K562 (cell line): ENCODE measurements around the gene GOT2. TPM values are rescaled to one million over a fixed set of nuclear protein-coding genes. Genes with fewer than 3 reads are reported as not detected.
"Not testable (repeated sequence)": the region's sequence is repeated elsewhere in the genome, so short reads cannot be mapped to it uniquely, and the experiment has no call there.

ENCODE experiments used
- ATAC-seq: fragments of 200-7000 bp; cut with Tn5 transposase; 3 replicates; pipeline ENCODE4 v1.9.1; 2020; ENCODE audit warnings: moderate library complexity
- BruUV-seq: library from RNA; stranded (reverse); fragments of 400-500 nt; replicated peaks from 2 replicates; lab custom pipeline; 2021; lab: Mats Ljungman, UMichigan
- CTCF ChIA-PET: fragments of 300-600 bp; formaldehyde crosslinking; extraction: SDS; loops from one replicate; lab custom pipeline; 2021; ENCODE audit warnings: low intra/inter-chr PET ratio; lab: Yijun Ruan, JAX
- POLR2A ChIA-PET: fragments of 300-600, 350-650 bp; sonication (Branson Sonifier 250); formaldehyde crosslinking; extraction: SDS; loops from one replicate; lab custom pipeline; 2021; ENCODE audit warnings: antibody characterized with exemption, inconsistent platforms; lab: Yijun Ruan, JAX
- DNase-seq, 4 experiments: peaks; one replicate each; pipeline versions ENCODE4 v3.0.0 to v3.0.0-alpha.2; 2011 to 2018; ENCODE audit warnings: low spot score in 3 of 4, mixed read lengths in 3 of 4; ENCODE audit errors: extremely low read depth in 1 of 4
- FAIRE-seq: peaks from 2 replicates; lab custom pipeline; 2011; peaks lifted over from hg19 to GRCh38; lab: Jason Lieb, UNC
- H2AFZ ChIP-seq: 2 replicates; pipeline ENCODE4 v1.6.0; 2011; ENCODE audit warnings: low read depth, low read length, control low read depth, inconsistent platforms
- H3K27ac ChIP-seq: fragments of 200-600 bp; 3 replicates; pipeline ENCODE4 v1.8.0; 2011; ENCODE audit warnings: low read depth, mild to moderate bottlenecking, control low read depth, inconsistent platforms, low read length, moderate library complexity, mixed read lengths; ENCODE audit errors: extremely low read depth
- H3K27me3 ChIP-seq, 2 experiments: fragments of 300-600 bp in 1 of 2; 2 replicates in 1 of 2; 3 replicates in 1 of 2; pipeline versions ENCODE4 v1.6.0 to v1.8.0; 2011; ENCODE audit warnings: inconsistent platforms in 2 of 2, low read length in 2 of 2, mild to moderate bottlenecking in 1 of 2, mixed read lengths in 1 of 2, moderate library complexity in 1 of 2; ENCODE audit not compliant: control insufficient read depth in 2 of 2, insufficient read depth in 2 of 2
- H3K36me3 ChIP-seq: fragments of 300-600 bp; 3 replicates; pipeline ENCODE4 v1.8.0; 2011; ENCODE audit warnings: mild to moderate bottlenecking, low read length, inconsistent platforms; ENCODE audit not compliant: control insufficient read depth, insufficient read depth
- H3K4me1 ChIP-seq, 2 experiments: fragments of 200-600 bp in 1 of 2; replicated peaks in 1 of 2; 2 replicates in 1 of 2; 3 replicates in 1 of 2; pipeline versions ENCODE4 v1.5.1 to v1.8.0; 2011; ENCODE audit warnings: inconsistent platforms in 2 of 2, low read length in 2 of 2, mild to moderate bottlenecking in 1 of 2, mixed read lengths in 1 of 2, moderate library complexity in 1 of 2; ENCODE audit not compliant: control insufficient read depth in 2 of 2, insufficient read depth in 2 of 2
- H3K4me2 ChIP-seq: 2 replicates; pipeline ENCODE4 v1.6.1; 2011; ENCODE audit warnings: low read length, control low read depth, inconsistent platforms, mixed read lengths; ENCODE audit not compliant: insufficient read depth
- H3K4me3 ChIP-seq: fragments of 200-600 bp; sonication (generic), shearing (Covaris generic); 2 replicates; pipeline ENCODE4 v1.5.1; 2016; ENCODE audit warnings: control low read depth, inconsistent platforms
- H3K79me2 ChIP-seq: fragments of 200-600 bp; 3 replicates; pipeline ENCODE4 v1.8.0; 2011; ENCODE audit warnings: low read length, inconsistent platforms; ENCODE audit not compliant: control insufficient read depth, insufficient read depth
- H3K9ac ChIP-seq, 2 experiments: 2 replicates each; pipeline versions ENCODE4 v1.6.0 to v1.6.1; 2011; ENCODE audit warnings: low read depth in 2 of 2, low read length in 2 of 2, control low read depth in 1 of 2, inconsistent platforms in 1 of 2, mild to moderate bottlenecking in 1 of 2, mixed read lengths in 1 of 2; ENCODE audit not compliant: insufficient read depth in 1 of 2
- H3K9me1 ChIP-seq: one replicate; pipeline ENCODE4 v1.6.0; 2011; ENCODE audit warnings: inconsistent platforms, mild to moderate bottlenecking, low read length, moderate library complexity; ENCODE audit not compliant: control insufficient read depth, insufficient read depth
- H3K9me3 ChIP-seq: replicated peaks from 2 replicates; pipeline ENCODE4 v1.5.1; 2011; ENCODE audit warnings: low read depth, low read length, inconsistent platforms; ENCODE audit not compliant: control insufficient read depth, insufficient read depth
- H4K20me1 ChIP-seq: replicated peaks from 2 replicates; pipeline ENCODE4 v1.6.1; 2011; ENCODE audit warnings: low read length, inconsistent platforms, mixed read lengths; ENCODE audit not compliant: control insufficient read depth, insufficient read depth
- CEBPB ChIP-seq: fragments of 450-650 bp; IDR thresholded peaks from 2 replicates; pipeline ENCODE4 v1.6.1; 2016; ENCODE audit warnings: missing genetic modification characterization, missing compliant biosample characterization
- WGBS: fragments of 100-300 bp; shearing (Covaris generic); methylation state at CpG from one replicate; pipeline ENCODE4 v1.1.6; 2016; ENCODE audit warnings: low coverage, mixed read lengths; ENCODE audit not compliant: insufficient coverage; ENCODE audit errors: missing lambda C conversion rate; 5-methylcytosine and 5-hydroxymethylcytosine counted together
- in situ Hi-C: fragments of 300-500 bp; cut with MboI; formaldehyde crosslinking; loops from 4 replicates; pipeline ENCODE4 v1.15.0; 2018; ENCODE audit warnings: inconsistent platforms, mixed read lengths
- intact Hi-C: fragments of 100-400 bp; cut with micrococcal nuclease; formaldehyde crosslinking; loops from 2 replicates; pipeline ENCODE4 v1.14.2; 2022
- polyA plus RNA-seq, 8 experiments: library from polyadenylated mRNA; depleted of rRNA in 4 of 8; stranded (reverse) in 5 of 8; unstranded in 3 of 8; fragments of >200 nt; fragmentation: Nextera tagmentation in 2 of 8; fragmentation: Illumina TruSeq in 1 of 8; extraction: Ambion mirVana in 2 of 8; extraction: Trizol in 1 of 8; gene quantifications; 2 replicates each; pipeline versions ENCODE4 v1.2.1 to v1.2.3, GENCODE V29; 2011 to 2014; ENCODE audit warnings: inconsistent platforms in 1 of 8, missing spikeins in 1 of 8
- total RNA-seq, 7 experiments: library from RNA; depleted of rRNA in 6 of 7; stranded (reverse); fragments of >200 nt in 6 of 7; fragmentation: Illumina TruSeq in 2 of 7; extraction: Trizol in 2 of 7; gene quantifications; 2 replicates each; pipeline versions ENCODE4 v1.2.1 to v1.2.3, GENCODE V29; 2011 to 2021; ENCODE audit warnings: low replicate concordance in 1 of 7
- TF ChIP-seq, protein P1 (sequence below), 2 experiments: fragments of 450-650 bp in 1 of 2; sonication (generic) in 1 of 2; formaldehyde crosslinking in 1 of 2; IDR thresholded peaks; 2 replicates each; pipeline versions ENCODE4 v1.7.1 to v1.9.0; 2016 to 2022; ENCODE audit warnings: inconsistent platforms in 1 of 2, mild to moderate bottlenecking in 1 of 2, missing genetic modification reagents in 1 of 2

GOT2 gene
- total and polyA plus RNA-seq, 9 of the 15 experiments (the other 6 are each of a cell fraction or from before 2014, with no cell fraction given): 43.1 to 190 (median 80.2) TPM

DNA sequence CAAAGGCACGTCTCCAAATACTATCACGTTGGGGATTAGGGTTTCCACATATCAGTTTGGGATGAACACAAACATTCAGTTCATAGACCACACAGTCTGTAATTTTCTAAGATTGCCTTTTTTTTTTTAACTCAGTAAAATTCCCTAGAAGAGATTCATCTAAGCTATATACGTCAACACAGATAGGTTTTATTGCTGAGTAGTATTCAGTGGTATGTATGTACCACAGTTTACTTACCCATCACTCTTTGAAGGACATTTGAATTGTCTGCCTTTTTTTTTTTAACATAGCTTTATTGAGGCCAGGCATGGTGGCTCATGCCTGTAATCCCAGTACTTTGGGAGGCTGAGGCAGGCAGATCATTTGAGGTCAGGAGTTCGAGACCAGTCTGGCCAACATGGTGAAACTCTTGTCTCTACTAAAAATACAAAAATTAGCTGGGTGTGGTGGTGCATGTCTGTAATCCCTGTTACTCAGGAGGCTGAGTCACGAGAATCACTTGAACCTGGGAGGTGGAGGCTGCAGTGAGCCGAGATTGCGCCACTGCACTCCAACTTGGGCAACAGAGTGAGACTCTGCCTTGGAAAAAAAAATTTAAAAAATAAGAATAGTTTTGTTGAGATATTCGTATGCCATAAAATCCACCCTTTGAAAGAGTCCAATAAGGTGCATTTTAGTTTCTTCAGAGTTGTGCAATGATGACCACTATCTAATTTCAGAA, 47.0 kb downstream of the GOT2 start:
- POLR2A ChIA-PET, CTCF ChIA-PET: not testable (repeated sequence)

More for the DNA sequence above, 47.0 kb downstream of the GOT2 start:
- H3K9me1 ChIP-seq, H2AFZ ChIP-seq, ATAC-seq, FAIRE-seq, H3K4me2 ChIP-seq, intact Hi-C loops, DNase-seq, H3K27ac ChIP-seq, H3K4me3 ChIP-seq, H3K27me3 ChIP-seq, H3K9ac ChIP-seq, H3K36me3 ChIP-seq, H4K20me1 ChIP-seq, H3K9me3 ChIP-seq, H3K79me2 ChIP-seq, in situ Hi-C loops, BruUV-seq: not testable (repeated sequence)
- WGBS: 19% methylated on average over 8 of the region's 8 CpGs
- H3K4me1 ChIP-seq: peaks cover 4 to 16% of the 10 kb centered on the region in 2 experiments; a peak in 3 of 5 replicates
- peak; percentile 73; the same call in 1 of the 2 replicates for TF ChIP-seq CEBPB
- TF ChIP-seq, protein P1, sequence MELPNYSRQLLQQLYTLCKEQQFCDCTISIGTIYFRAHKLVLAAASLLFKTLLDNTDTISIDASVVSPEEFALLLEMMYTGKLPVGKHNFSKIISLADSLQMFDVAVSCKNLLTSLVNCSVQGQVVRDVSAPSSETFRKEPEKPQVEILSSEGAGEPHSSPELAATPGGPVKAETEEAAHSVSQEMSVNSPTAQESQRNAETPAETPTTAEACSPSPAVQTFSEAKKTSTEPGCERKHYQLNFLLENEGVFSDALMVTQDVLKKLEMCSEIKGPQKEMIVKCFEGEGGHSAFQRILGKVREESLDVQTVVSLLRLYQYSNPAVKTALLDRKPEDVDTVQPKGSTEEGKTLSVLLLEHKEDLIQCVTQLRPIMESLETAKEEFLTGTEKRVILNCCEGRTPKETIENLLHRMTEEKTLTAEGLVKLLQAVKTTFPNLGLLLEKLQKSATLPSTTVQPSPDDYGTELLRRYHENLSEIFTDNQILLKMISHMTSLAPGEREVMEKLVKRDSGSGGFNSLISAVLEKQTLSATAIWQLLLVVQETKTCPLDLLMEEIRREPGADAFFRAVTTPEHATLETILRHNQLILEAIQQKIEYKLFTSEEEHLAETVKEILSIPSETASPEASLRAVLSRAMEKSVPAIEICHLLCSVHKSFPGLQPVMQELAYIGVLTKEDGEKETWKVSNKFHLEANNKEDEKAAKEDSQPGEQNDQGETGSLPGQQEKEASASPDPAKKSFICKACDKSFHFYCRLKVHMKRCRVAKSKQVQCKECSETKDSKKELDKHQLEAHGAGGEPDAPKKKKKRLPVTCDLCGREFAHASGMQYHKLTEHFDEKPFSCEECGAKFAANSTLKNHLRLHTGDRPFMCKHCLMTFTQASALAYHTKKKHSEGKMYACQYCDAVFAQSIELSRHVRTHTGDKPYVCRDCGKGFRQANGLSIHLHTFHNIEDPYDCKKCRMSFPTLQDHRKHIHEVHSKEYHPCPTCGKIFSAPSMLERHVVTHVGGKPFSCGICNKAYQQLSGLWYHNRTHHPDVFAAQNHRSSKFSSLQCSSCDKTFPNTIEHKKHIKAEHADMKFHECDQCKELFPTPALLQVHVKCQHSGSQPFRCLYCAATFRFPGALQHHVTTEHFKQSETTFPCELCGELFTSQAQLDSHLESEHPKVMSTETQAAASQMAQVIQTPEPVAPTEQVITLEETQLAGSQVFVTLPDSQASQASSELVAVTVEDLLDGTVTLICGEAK (IDR thresholded peaks at IDR 0.05): peak; percentile 74
- TF ChIP-seq, protein P1 (CRISPR knock-in tag; IDR thresholded peaks at IDR 0.05): not testable (repeated sequence)
